Neural progenitor cell (in vitro differentiated cells): ENCODE results near the gene SPR. TPM values are rescaled to one million over a fixed set of nuclear protein-coding genes. Genes with fewer than 3 reads are reported as not detected.
A peak's percentile ranks its signal among the peaks of the same experiment; 100 is the strongest.

Experiments used
- DNase-seq: peaks from one replicate; pipeline ENCODE4 v3.0.0-alpha.2; 2016; ENCODE audit warnings: low spot score
- H2AFZ ChIP-seq: fragments of 200-600 bp; sonication (generic); replicated peaks from 2 replicates; pipeline ENCODE4 v1.6.1; 2016; ENCODE audit warnings: antibody characterized with exemption
- H3F3A ChIP-seq: fragments of 200-600 bp; sonication (generic); 2 replicates; pipeline ENCODE4 v1.6.1; 2016; ENCODE audit warnings: antibody characterized with exemption, low read depth
- H3K27ac ChIP-seq: fragments of 200-600 bp; sonication (generic); 2 replicates; pipeline ENCODE4 v1.5.1; 2016; ENCODE audit warnings: mild to moderate bottlenecking
- H3K27me3 ChIP-seq: fragments of 200-600 bp; sonication (generic); 2 replicates; pipeline ENCODE4 v1.6.1; 2016; ENCODE audit warnings: mild to moderate bottlenecking, moderate library complexity
- H3K36me3 ChIP-seq: fragments of 200-600 bp; sonication (generic); 2 replicates; pipeline ENCODE4 v1.5.1; 2016
- H3K4me1 ChIP-seq: fragments of 200-600 bp; sonication (generic); 2 replicates; pipeline ENCODE4 v1.6.1; 2016; ENCODE audit warnings: mixed run types
- H3K4me2 ChIP-seq: fragments of 200-600 bp; sonication (generic); 2 replicates; pipeline ENCODE4 v1.6.1; 2016
- H3K4me3 ChIP-seq: fragments of 200-600 bp; sonication (generic); 2 replicates; pipeline ENCODE4 v1.5.1; 2016
- H3K79me2 ChIP-seq: fragments of 200-600 bp; sonication (generic); 2 replicates; pipeline ENCODE4 v1.6.1; 2016; ENCODE audit warnings: low read depth
- H3K9ac ChIP-seq: fragments of 200-600 bp; sonication (generic); 2 replicates; pipeline ENCODE4 v1.6.1; 2016
- H3K9me3 ChIP-seq: fragments of 200-600 bp; sonication (generic); 2 replicates; pipeline ENCODE4 v1.5.1; 2016; ENCODE audit warnings: low read depth
- H4K20me1 ChIP-seq: fragments of 200-600 bp; sonication (generic); 2 replicates; pipeline ENCODE4 v1.6.1; 2016; ENCODE audit warnings: low read depth
- H3K27ac Mint-ChIP-seq: 3 replicates; pipeline ENCODE4 v1.8.0; 2021; ENCODE audit warnings: mixed read lengths
- H3K27me3 Mint-ChIP-seq: 2 replicates; pipeline ENCODE4 v1.8.0; 2022; ENCODE audit warnings: low read depth, mild to moderate bottlenecking, inconsistent platforms, moderate library complexity, mixed read lengths; ENCODE audit not compliant: insufficient read depth
- H3K36me3 Mint-ChIP-seq: 3 replicates; pipeline ENCODE4 v1.8.0; 2021; ENCODE audit warnings: mixed read lengths
- H3K4me1 Mint-ChIP-seq: 3 replicates; pipeline ENCODE4 v1.8.0; 2021; ENCODE audit warnings: mixed read lengths
- H3K4me3 Mint-ChIP-seq: 3 replicates; pipeline ENCODE4 v1.8.0; 2021; ENCODE audit warnings: mild to moderate bottlenecking, moderate library complexity, mixed read lengths
- H3K9me3 Mint-ChIP-seq: 3 replicates; pipeline ENCODE4 v1.8.0; 2020; ENCODE audit warnings: mixed read lengths
- EZH2 ChIP-seq: fragments of 200-600 bp; sonication (generic); IDR thresholded peaks from 2 replicates; pipeline ENCODE4 v1.6.1; 2017; ENCODE audit warnings: antibody characterized with exemption, mild to moderate bottlenecking, moderate library complexity
- EZH2phosphoT487 ChIP-seq: fragments of 200-600 bp; sonication (generic); IDR thresholded peaks from 2 replicates; pipeline ENCODE4 v1.6.1; 2017; ENCODE audit warnings: antibody characterized with exemption
- total RNA-seq: library from RNA; depleted of rRNA; stranded (reverse); fragments of >200 nt; gene quantifications from 2 replicates; pipeline ENCODE4 v1.2.3, GENCODE V29; 2015; ENCODE audit warnings: low replicate concordance
- TF ChIP-seq, protein P1 (sequence below): fragments of 200-600 bp; sonication (generic); IDR thresholded peaks from 2 replicates; pipeline ENCODE4 v1.5.1; 2017; ENCODE audit warnings: antibody characterized with exemption, mild to moderate bottlenecking

Gene SPR
- total RNA-seq, 1 donor from 2014 or later, result 2.2 TPM

DNA sequence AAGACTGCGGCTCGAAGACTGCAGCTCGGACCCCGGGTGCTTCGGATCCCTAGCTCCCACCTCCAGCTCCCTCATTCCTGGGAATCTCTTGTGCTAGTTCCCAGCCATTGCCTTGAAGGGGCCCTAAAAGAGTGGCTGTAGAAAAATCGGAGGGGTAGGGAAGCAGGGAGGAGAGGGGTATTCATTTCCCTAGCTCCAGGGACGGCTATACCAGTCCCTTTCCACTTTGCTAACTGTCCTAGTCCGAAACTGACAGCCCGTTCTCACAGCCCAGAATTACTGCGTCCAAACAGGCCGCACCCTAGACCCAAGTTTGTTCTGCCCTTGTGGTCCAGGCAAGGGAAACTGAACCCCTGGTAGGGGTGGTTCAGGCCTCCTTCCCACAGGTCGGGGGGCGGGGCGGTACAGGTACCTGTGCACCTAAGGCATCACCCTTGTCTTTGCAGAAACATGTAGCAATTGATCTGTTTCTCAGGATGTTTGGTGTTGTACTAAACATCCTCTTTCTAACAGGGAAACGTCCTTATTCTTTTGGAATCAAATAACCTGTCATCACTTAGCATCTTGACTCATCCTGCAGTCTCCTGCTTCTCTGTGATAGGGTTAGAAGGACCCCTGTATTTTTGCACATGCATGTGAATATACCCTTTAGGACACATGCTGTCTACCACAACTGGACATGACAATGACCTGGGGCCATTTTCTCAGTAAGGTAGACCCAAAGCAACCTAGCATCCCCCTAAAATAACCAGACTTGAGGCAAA, 34.1 kb downstream of the SPR start:
- Mint-ChIP-seq H3K36me3 (no peaks in the 10 kb centered on the region), H3K4me1 (peaks cover 12% of the 10 kb centered on the region), H3K27me3 (peaks cover 65% of the 10 kb centered on the region), H3K27ac (no peak overlapping the region), H3K4me3 (no peak overlapping the region), H3K9me3 (peaks cover 2% of the 10 kb centered on the region)
- Histone ChIP-seq H3K4me1 (peaks cover 50% of the 10 kb centered on the region), H3K9ac (no peak overlapping the region), H3K36me3 (no peaks in the 10 kb centered on the region), H3K4me3 (peak overlapping the region; percentile 44), H3F3A (peaks cover 55% of the 10 kb centered on the region), H3K79me2 (no peaks in the 10 kb centered on the region), H2AFZ (no peak overlapping the region), H3K27ac (no peak overlapping the region), H3K4me2 (peak overlapping the region; percentile 91), H3K9me3 (no peaks in the 10 kb centered on the region), H4K20me1 (peaks cover 80% of the 10 kb centered on the region), H3K27me3 (peaks cover 100% of the 10 kb centered on the region)
- TF ChIP-seq EZH2, result no peak
- no peak for TF ChIP-seq EZH2phosphoT487
- TF ChIP-seq, protein P1, sequence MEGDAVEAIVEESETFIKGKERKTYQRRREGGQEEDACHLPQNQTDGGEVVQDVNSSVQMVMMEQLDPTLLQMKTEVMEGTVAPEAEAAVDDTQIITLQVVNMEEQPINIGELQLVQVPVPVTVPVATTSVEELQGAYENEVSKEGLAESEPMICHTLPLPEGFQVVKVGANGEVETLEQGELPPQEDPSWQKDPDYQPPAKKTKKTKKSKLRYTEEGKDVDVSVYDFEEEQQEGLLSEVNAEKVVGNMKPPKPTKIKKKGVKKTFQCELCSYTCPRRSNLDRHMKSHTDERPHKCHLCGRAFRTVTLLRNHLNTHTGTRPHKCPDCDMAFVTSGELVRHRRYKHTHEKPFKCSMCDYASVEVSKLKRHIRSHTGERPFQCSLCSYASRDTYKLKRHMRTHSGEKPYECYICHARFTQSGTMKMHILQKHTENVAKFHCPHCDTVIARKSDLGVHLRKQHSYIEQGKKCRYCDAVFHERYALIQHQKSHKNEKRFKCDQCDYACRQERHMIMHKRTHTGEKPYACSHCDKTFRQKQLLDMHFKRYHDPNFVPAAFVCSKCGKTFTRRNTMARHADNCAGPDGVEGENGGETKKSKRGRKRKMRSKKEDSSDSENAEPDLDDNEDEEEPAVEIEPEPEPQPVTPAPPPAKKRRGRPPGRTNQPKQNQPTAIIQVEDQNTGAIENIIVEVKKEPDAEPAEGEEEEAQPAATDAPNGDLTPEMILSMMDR, result no peak
- DNase-seq, result no peak

- TF ChIP-seq, protein P1, result no peak
- TF ChIP-seq EZH2phosphoT487 (no peak), EZH2 (no peak)
- peaks cover 58% of the 10 kb centered on the region for H3F3A ChIP-seq
- H3K4me2 ChIP-seq, result no peak overlapping the region
- no peak overlapping the region for H2AFZ ChIP-seq
- H3K9ac ChIP-seq, result no peak overlapping the region
- Mint-ChIP-seq H3K4me3 (peak overlapping the region; percentile 33), H3K27me3 (peaks cover 62% of the 10 kb centered on the region), H3K4me1 (peaks cover 11% of the 10 kb centered on the region), H3K27ac (no peak overlapping the region), H3K36me3 (no peaks in the 10 kb centered on the region), H3K9me3 (peaks cover 2% of the 10 kb centered on the region)
- H3K36me3 ChIP-seq, result no peaks in the 10 kb centered on the region
- H4K20me1 ChIP-seq, result peaks cover 86% of the 10 kb centered on the region
- no peaks in the 10 kb centered on the region for H3K9me3 ChIP-seq
- H3K4me3 ChIP-seq, result no peak overlapping the region
- no peak for DNase-seq
- H3K27me3 ChIP-seq, result peaks cover 100% of the 10 kb centered on the region
- peaks cover 49% of the 10 kb centered on the region for H3K4me1 ChIP-seq
- no peaks in the 10 kb centered on the region for H3K79me2 ChIP-seq
- no peak overlapping the region for H3K27ac ChIP-seq
These were observed 34.6 kb downstream of the SPR start for GRCh38 chr2:72921853-72922252.

DNA sequence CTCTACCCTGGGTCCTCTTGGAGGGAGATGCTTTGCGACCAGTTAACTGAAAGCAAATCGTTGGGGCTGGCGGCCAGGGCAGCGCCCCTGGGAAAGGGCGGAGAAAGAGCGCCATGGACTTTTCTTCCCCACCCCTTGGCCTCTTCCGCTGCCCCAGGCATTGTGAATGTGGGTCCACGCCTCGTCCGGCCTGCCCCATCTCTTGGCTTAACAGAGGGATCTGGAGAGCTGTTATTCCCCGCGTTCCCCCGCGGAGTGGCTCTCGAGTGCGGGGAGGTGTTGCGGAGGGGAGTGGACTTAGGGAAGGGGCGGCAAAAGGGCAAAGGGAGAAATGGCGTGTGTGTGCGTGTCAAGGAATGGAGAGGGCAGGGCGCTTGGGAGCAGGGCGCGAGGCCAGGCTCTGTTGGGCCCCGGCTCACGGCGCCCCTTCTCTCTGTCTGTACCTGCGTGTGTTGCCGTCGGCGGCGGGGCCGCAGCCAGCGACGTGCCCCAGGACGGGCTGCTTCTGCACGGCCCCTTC, 36.7 kb downstream of the SPR start:
- peaks cover 100% of the 10 kb centered on the region for H3K27me3 ChIP-seq
- peaks cover 52% of the 10 kb centered on the region for H3F3A ChIP-seq
- H3K79me2 ChIP-seq, result no peaks in the 10 kb centered on the region
- Mint-ChIP-seq H3K27me3 (peaks cover 54% of the 10 kb centered on the region), H3K9me3 (peaks cover 2% of the 10 kb centered on the region), H3K27ac (no peak overlapping the region), H3K36me3 (no peaks in the 10 kb centered on the region), H3K4me3 (peak overlapping the region; percentile 59), H3K4me1 (peaks cover 5% of the 10 kb centered on the region)
- no peak overlapping the region for H3K9ac ChIP-seq
- no peaks in the 10 kb centered on the region for H3K36me3 ChIP-seq
- H3K4me3 ChIP-seq, result peak overlapping the region; percentile 38
- H2AFZ ChIP-seq, result no peak overlapping the region
- no peak overlapping the region for H3K27ac ChIP-seq
- H3K4me2 ChIP-seq, result peak overlapping the region; percentile 79
- peaks cover 39% of the 10 kb centered on the region for H3K4me1 ChIP-seq
- TF ChIP-seq EZH2phosphoT487 (peak; percentile 86), EZH2 (no peak)
- TF ChIP-seq, protein P1, result no peak
- peak; percentile 61 for DNase-seq
- H4K20me1 ChIP-seq, result peaks cover 98% of the 10 kb centered on the region
- H3K9me3 ChIP-seq, result no peaks in the 10 kb centered on the region
